ENCODE measurements around the gene FARS2. TPM values are rescaled to one million over a fixed set of nuclear protein-coding genes. Genes with fewer than 3 reads are reported as not detected.
A peak's percentile ranks its signal among the peaks of the same experiment; 100 is the strongest.

Gene FARS2
- total and polyA plus RNA-seq, 4 donors: 9.2 to 31.4 (median 19.4) TPM

GRCh38 chr6:5537967-5538366 lies 276.7 kb downstream of the FARS2 start:
- Histone ChIP-seq H3K9me3 (ENCODE audit: control insufficient read depth in 4 of 4, insufficient read depth in 3 of 4, low read length in 3 of 4) (peaks cover 0 to 4% (median 0%) of the 10 kb centered on the region in 4 donors), H3K4me3 (no peak overlapping the region), H3K36me3 (ENCODE audit: control insufficient read depth in 4 of 4, insufficient read depth in 4 of 4, low read length in 4 of 4) (peaks cover 0 to 1% (median 0%) of the 10 kb centered on the region in 4 donors), H3K27me3 (ENCODE audit: control insufficient read depth in 3 of 3, insufficient read depth in 3 of 3, low read length in 2 of 3) (no peaks in the 10 kb centered on the region), H3K9ac (ENCODE audit: insufficient read depth in 1 of 2, low read length in 2 of 2) (no peak overlapping the region), H3K4me1 (ENCODE audit: control insufficient read depth in 5 of 5, insufficient read depth in 5 of 5, low read length in 5 of 5) (peaks cover 0 to 3% (median 0%) of the 10 kb centered on the region in 5 donors), H3K27ac (ENCODE audit: low read depth in 1 of 2, low read length in 1 of 2) (no peak overlapping the region)
- TF ChIP-seq CTCF (IDR thresholded peaks at IDR 0.05; ENCODE audit: control extremely low read depth, extremely low read depth): no peak
- ATAC-seq (ENCODE audit: insufficient read depth, low FRiP score) (peak; percentile 73), DNase-seq (no peak)
- 52 to 81% methylated on average over 1 of the region's 1 CpG for WGBS, 2 donors

- H3K9ac ChIP-seq (ENCODE audit: insufficient read depth in 1 of 2, low read length in 2 of 2): no peak overlapping the region
- no peaks in the 10 kb centered on the region for H3K27me3 ChIP-seq (ENCODE audit: control insufficient read depth in 3 of 3, insufficient read depth in 3 of 3, low read length in 2 of 3)
- ATAC-seq (ENCODE audit: insufficient read depth, low FRiP score): no peak
- H3K4me1 ChIP-seq (ENCODE audit: control insufficient read depth in 5 of 5, insufficient read depth in 5 of 5, low read length in 5 of 5): peaks cover 0 to 2% (median 0%) of the 10 kb centered on the region in 5 donors
- 93 to 95% methylated on average over 8 of the region's 8 CpGs for WGBS, 2 donors
- H3K9me3 ChIP-seq (ENCODE audit: control insufficient read depth in 4 of 4, insufficient read depth in 3 of 4, low read length in 3 of 4): no peaks in the 10 kb centered on the region
- H3K27ac ChIP-seq (ENCODE audit: low read depth in 1 of 2, low read length in 1 of 2): no peak overlapping the region
- no peak overlapping the region for H3K4me3 ChIP-seq
- TF ChIP-seq CTCF (IDR thresholded peaks at IDR 0.05; ENCODE audit: control extremely low read depth, extremely low read depth): no peak
- H3K36me3 ChIP-seq (ENCODE audit: control insufficient read depth in 4 of 4, insufficient read depth in 4 of 4, low read length in 4 of 4): peaks cover 0 to 1% (median 0%) of the 10 kb centered on the region in 4 donors
- no peak for DNase-seq
These were observed 279.1 kb downstream of the FARS2 start for GRCh38 chr6:5540370-5540769.

GRCh38 chr6:5541025-5541424 lies 279.7 kb downstream of the FARS2 start:
- DNase-seq (no peak), ATAC-seq (ENCODE audit: insufficient read depth, low FRiP score) (no peak)
- no peaks in the 10 kb centered on the region for H3K27me3 ChIP-seq (ENCODE audit: control insufficient read depth in 3 of 3, insufficient read depth in 3 of 3, low read length in 2 of 3)
- no peak for TF ChIP-seq CTCF (IDR thresholded peaks at IDR 0.05; ENCODE audit: control extremely low read depth, extremely low read depth)
- peaks cover 0 to 1% (median 0%) of the 10 kb centered on the region in 4 donors for H3K36me3 ChIP-seq (ENCODE audit: control insufficient read depth in 4 of 4, insufficient read depth in 4 of 4, low read length in 4 of 4)
- peaks cover 0 to 2% (median 0%) of the 10 kb centered on the region in 5 donors for H3K4me1 ChIP-seq (ENCODE audit: control insufficient read depth in 5 of 5, insufficient read depth in 5 of 5, low read length in 5 of 5)
- H3K9ac ChIP-seq (ENCODE audit: insufficient read depth in 1 of 2, low read length in 2 of 2): no peak overlapping the region
- no peak overlapping the region for H3K27ac ChIP-seq (ENCODE audit: low read depth in 1 of 2, low read length in 1 of 2)
- H3K9me3 ChIP-seq (ENCODE audit: control insufficient read depth in 4 of 4, insufficient read depth in 3 of 4, low read length in 3 of 4): no peaks in the 10 kb centered on the region
- H3K4me3 ChIP-seq: no peak overlapping the region
- WGBS, 2 donors: 76 to 84% methylated on average over 3 of the region's 3 CpGs
